ENCODE data around the gene ARFRP1.

Gene ARFRP1

GRCh38 chr20:63744158-63744557 is 36.4 kb upstream of the ARFRP1 start:
- H2BK5ac ChIP-seq (ENCODE audit: low read depth, low read length, poor library complexity), result no peak overlapping the region
- peaks cover 13% of the 10 kb centered on the region for H3K79me1 ChIP-seq (ENCODE audit: low read length)
- no peaks in the 10 kb centered on the region for H3K27me3 ChIP-seq (ENCODE audit: insufficient read depth, low read length)
- no peak overlapping the region for H3K4me2 ChIP-seq (ENCODE audit: low read length)
- peaks cover 7% of the 10 kb centered on the region for H3K79me2 ChIP-seq (ENCODE audit: control insufficient read depth, insufficient read depth, low read length, poor library complexity)
- no CpG with 5 or more reads among the region's 4 CpGs for WGBS (ENCODE audit: extremely low coverage, insufficient coverage, insufficient read length)
- H4K91ac ChIP-seq (ENCODE audit: low read depth, low read length), result no peak overlapping the region
- no peak overlapping the region for H3K4ac ChIP-seq (ENCODE audit: low read depth, low read length)
- H3K23ac ChIP-seq (ENCODE audit: low read length), result no peak overlapping the region
- no peak overlapping the region for H2BK120ac ChIP-seq (ENCODE audit: insufficient read depth, low read length, poor library complexity)
- peaks cover 34 to 43% of the 10 kb centered on the region in 2 experiments for H3K36me3 ChIP-seq (ENCODE audit: control insufficient read depth in 1 of 2, insufficient read depth in 2 of 2, low read length in 2 of 2)
- H2AK5ac ChIP-seq (ENCODE audit: low read length), result no peak overlapping the region
- H3K4me1 ChIP-seq (ENCODE audit: control insufficient read depth in 1 of 2, insufficient read depth in 2 of 2, low read length in 2 of 2), result peaks cover 8 to 10% of the 10 kb centered on the region in 2 experiments
- H3K9me3 ChIP-seq (ENCODE audit: insufficient read depth, low read depth, low read length), result no peaks in the 10 kb centered on the region
- H3K14ac ChIP-seq (ENCODE audit: low read length), result no peak overlapping the region
- no peak overlapping the region for H3K9ac ChIP-seq (ENCODE audit: low read length)
- no peak for DNase-seq
- H3K4me3 ChIP-seq (ENCODE audit: low read depth, low read length), result no peak overlapping the region
- H3K18ac ChIP-seq (ENCODE audit: low read length), result no peak overlapping the region
- H4K12ac ChIP-seq (ENCODE audit: low read depth, low read length), result no peak overlapping the region
- H3K27ac ChIP-seq (ENCODE audit: low read depth, low read length), result no peak overlapping the region
- no peak overlapping the region for H4K8ac ChIP-seq (ENCODE audit: low read depth, low read length)
- no peak overlapping the region for H2BK12ac ChIP-seq (ENCODE audit: low read length)
- no peak overlapping the region for H2AFZ ChIP-seq (ENCODE audit: insufficient read depth, low read length, poor library complexity)

- Histone ChIP-seq H3K36me3 (ENCODE audit: control insufficient read depth in 1 of 2, insufficient read depth in 2 of 2, low read length in 2 of 2) (peaks cover 31 to 43% of the 10 kb centered on the region in 2 experiments), H3K79me1 (ENCODE audit: low read length) (peaks cover 15% of the 10 kb centered on the region), H3K79me2 (ENCODE audit: control insufficient read depth, insufficient read depth, low read length, poor library complexity) (peaks cover 7% of the 10 kb centered on the region), H3K4me1 (ENCODE audit: control insufficient read depth in 1 of 2, insufficient read depth in 2 of 2, low read length in 2 of 2) (peaks cover 13 to 14% of the 10 kb centered on the region in 2 experiments), H3K4me2 (ENCODE audit: low read length) (no peak overlapping the region), H3K9me3 (ENCODE audit: insufficient read depth, low read depth, low read length) (no peaks in the 10 kb centered on the region), H2AK5ac (ENCODE audit: low read length) (no peak overlapping the region), H3K27me3 (ENCODE audit: insufficient read depth, low read length) (no peaks in the 10 kb centered on the region), H3K4ac (ENCODE audit: low read depth, low read length) (no peak overlapping the region), H4K91ac (ENCODE audit: low read depth, low read length) (no peak overlapping the region), H2BK12ac (ENCODE audit: low read length) (no peak overlapping the region), H3K14ac (ENCODE audit: low read length) (no peak overlapping the region), H3K4me3 (ENCODE audit: low read depth, low read length) (no peak overlapping the region), H3K9ac (ENCODE audit: low read length) (no peak overlapping the region), H4K12ac (ENCODE audit: low read depth, low read length) (no peak overlapping the region), H3K18ac (ENCODE audit: low read length) (no peak overlapping the region), H4K8ac (ENCODE audit: low read depth, low read length) (no peak overlapping the region), H3K27ac (ENCODE audit: low read depth, low read length) (no peak overlapping the region), H3K23ac (ENCODE audit: low read length) (no peak overlapping the region), H2BK120ac (ENCODE audit: insufficient read depth, low read length, poor library complexity) (no peak overlapping the region), H2BK5ac (ENCODE audit: low read depth, low read length, poor library complexity) (no peak overlapping the region), H2AFZ (ENCODE audit: insufficient read depth, low read length, poor library complexity) (no peak overlapping the region)
- WGBS (ENCODE audit: extremely low coverage, insufficient coverage, insufficient read length), result no CpG with 5 or more reads among the region's 31 CpGs
- DNase-seq, result no peak
Observed at GRCh38 chr20:63743210-63743970, 35.6 kb upstream of the ARFRP1 start.

- H2BK12ac ChIP-seq (ENCODE audit: low read length), result no peak overlapping the region
- H3K23ac ChIP-seq (ENCODE audit: low read length), result no peak overlapping the region
- H2BK120ac ChIP-seq (ENCODE audit: insufficient read depth, low read length, poor library complexity), result no peak overlapping the region
- DNase-seq, result no peak
- H2AK5ac ChIP-seq (ENCODE audit: low read length), result no peak overlapping the region
- peaks cover 7% of the 10 kb centered on the region for H3K79me2 ChIP-seq (ENCODE audit: control insufficient read depth, insufficient read depth, low read length, poor library complexity)
- no peaks in the 10 kb centered on the region for H3K9me3 ChIP-seq (ENCODE audit: insufficient read depth, low read depth, low read length)
- H3K4me2 ChIP-seq (ENCODE audit: low read length), result no peak overlapping the region
- no peak overlapping the region for H2BK5ac ChIP-seq (ENCODE audit: low read depth, low read length, poor library complexity)
- H3K4ac ChIP-seq (ENCODE audit: low read depth, low read length), result no peak overlapping the region
- no peak overlapping the region for H3K14ac ChIP-seq (ENCODE audit: low read length)
- WGBS (ENCODE audit: extremely low coverage, insufficient coverage, insufficient read length), result no CpG with 5 or more reads among the region's 37 CpGs
- no peak overlapping the region for H2AFZ ChIP-seq (ENCODE audit: insufficient read depth, low read length, poor library complexity)
- H3K4me1 ChIP-seq (ENCODE audit: control insufficient read depth in 1 of 2, insufficient read depth in 2 of 2, low read length in 2 of 2), result peaks cover 16% of the 10 kb centered on the region in 2 experiments
- peaks cover 31 to 43% of the 10 kb centered on the region in 2 experiments for H3K36me3 ChIP-seq (ENCODE audit: control insufficient read depth in 1 of 2, insufficient read depth in 2 of 2, low read length in 2 of 2)
- peaks cover 15% of the 10 kb centered on the region for H3K79me1 ChIP-seq (ENCODE audit: low read length)
- H4K12ac ChIP-seq (ENCODE audit: low read depth, low read length), result no peak overlapping the region
- H3K27me3 ChIP-seq (ENCODE audit: insufficient read depth, low read length), result no peaks in the 10 kb centered on the region
- no peak overlapping the region for H4K8ac ChIP-seq (ENCODE audit: low read depth, low read length)
- no peak overlapping the region for H3K18ac ChIP-seq (ENCODE audit: low read length)
- no peak overlapping the region for H3K9ac ChIP-seq (ENCODE audit: low read length)
- H3K27ac ChIP-seq (ENCODE audit: low read depth, low read length), result no peak overlapping the region
- no peak overlapping the region for H4K91ac ChIP-seq (ENCODE audit: low read depth, low read length)
- H3K4me3 ChIP-seq (ENCODE audit: low read depth, low read length), result no peak overlapping the region
Observed at GRCh38 chr20:63742381-63743024, 34.7 kb upstream of the ARFRP1 start.

- Histone ChIP-seq H3K23ac (ENCODE audit: low read length) (no peak overlapping the region), H2BK5ac (ENCODE audit: low read depth, low read length, poor library complexity) (peak overlapping the region; percentile 4), H3K79me1 (ENCODE audit: low read length) (peaks cover 15% of the 10 kb centered on the region), H2BK12ac (ENCODE audit: low read length) (no peak overlapping the region), H4K12ac (ENCODE audit: low read depth, low read length) (peak overlapping the region; percentile 8), H4K8ac (ENCODE audit: low read depth, low read length) (no peak overlapping the region), H3K79me2 (ENCODE audit: control insufficient read depth, insufficient read depth, low read length, poor library complexity) (peaks cover 7% of the 10 kb centered on the region), H3K27ac (ENCODE audit: low read depth, low read length) (no peak overlapping the region), H3K36me3 (ENCODE audit: control insufficient read depth in 1 of 2, insufficient read depth in 2 of 2, low read length in 2 of 2) (peaks cover 29 to 41% of the 10 kb centered on the region in 2 experiments), H3K9me3 (ENCODE audit: insufficient read depth, low read depth, low read length) (no peaks in the 10 kb centered on the region), H3K14ac (ENCODE audit: low read length) (no peak overlapping the region), H2AK5ac (ENCODE audit: low read length) (no peak overlapping the region), H3K4me2 (ENCODE audit: low read length) (peak overlapping the region; percentile 61), H3K4me1 (ENCODE audit: control insufficient read depth in 1 of 2, insufficient read depth in 2 of 2, low read length in 2 of 2) (peaks cover 16% of the 10 kb centered on the region in 2 experiments), H3K9ac (ENCODE audit: low read length) (no peak overlapping the region), H4K91ac (ENCODE audit: low read depth, low read length) (no peak overlapping the region), H3K27me3 (ENCODE audit: insufficient read depth, low read length) (no peaks in the 10 kb centered on the region), H2AFZ (ENCODE audit: insufficient read depth, low read length, poor library complexity) (no peak overlapping the region), H3K18ac (ENCODE audit: low read length) (peak overlapping the region; percentile 66), H3K4ac (ENCODE audit: low read depth, low read length) (peak overlapping the region; percentile 13), H2BK120ac (ENCODE audit: insufficient read depth, low read length, poor library complexity) (no peak overlapping the region), H3K4me3 (ENCODE audit: low read depth, low read length) (no peak overlapping the region)
- no peak for DNase-seq
- no CpG with 5 or more reads among the region's 30 CpGs for whole genome bisulfite sequencing (ENCODE audit: extremely low coverage, insufficient coverage, insufficient read length)
Observed at GRCh38 chr20:63741676-63742380, 34.1 kb upstream of the ARFRP1 start.
